C4-2B (cell line): ENCODE measurements around the gene NBR1.

Source experiments
- ZFX ChIP-seq: fragments of 450-650 bp; IDR thresholded peaks from 2 replicates; pipeline ENCODE4 v1.6.1; 2017
- TF ChIP-seq, protein P1 (sequence below): fragments of 450-650 bp; conservative IDR thresholded peaks from 2 replicates; pipeline ENCODE4 v1.5.1; 2017; ENCODE audit warnings: mild to moderate bottlenecking

DNA sequence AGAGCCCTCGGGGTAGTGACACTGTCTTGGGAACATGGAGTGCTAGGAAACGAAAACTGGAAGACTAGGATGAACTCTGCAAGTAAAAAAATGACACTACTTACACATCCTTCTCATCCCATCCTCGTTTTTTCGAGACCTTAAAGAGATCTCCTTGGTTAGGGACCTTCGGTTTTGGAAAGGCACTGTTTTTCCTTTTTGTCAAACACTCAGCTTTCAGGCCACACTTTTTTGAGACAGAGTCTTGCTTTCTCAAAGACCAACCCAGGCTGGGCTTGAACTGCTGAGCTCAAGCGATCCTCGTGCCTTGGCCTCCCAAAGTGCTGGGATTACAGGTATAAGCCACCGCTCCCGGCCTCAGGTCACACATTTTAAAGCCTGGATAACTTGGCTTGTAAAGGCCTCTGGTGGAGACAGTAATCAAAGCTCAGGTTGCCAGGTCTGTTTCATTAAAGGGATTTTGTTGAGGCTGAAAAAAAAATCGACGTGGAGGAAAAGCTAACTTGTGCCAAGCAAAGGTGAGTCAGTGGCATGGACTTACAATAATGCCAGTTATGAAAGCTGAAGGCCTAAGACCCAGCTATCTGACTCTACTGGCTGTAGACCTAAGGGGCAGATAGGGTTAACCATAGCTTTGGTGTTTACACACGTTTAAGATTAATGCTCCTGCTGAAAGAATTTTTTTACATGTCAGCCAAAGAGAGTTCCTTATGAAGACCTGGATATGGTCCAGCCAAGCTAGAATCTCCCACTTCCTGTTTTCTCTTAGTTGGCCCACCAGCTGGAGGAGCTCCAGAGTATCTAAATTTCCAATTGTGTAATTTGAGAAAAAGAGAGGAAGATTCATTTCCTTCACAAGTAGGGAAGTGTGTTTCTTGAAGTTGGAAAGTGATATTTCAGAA is 823 bp downstream of the NBR1 start:
- TF ChIP-seq, protein P1, sequence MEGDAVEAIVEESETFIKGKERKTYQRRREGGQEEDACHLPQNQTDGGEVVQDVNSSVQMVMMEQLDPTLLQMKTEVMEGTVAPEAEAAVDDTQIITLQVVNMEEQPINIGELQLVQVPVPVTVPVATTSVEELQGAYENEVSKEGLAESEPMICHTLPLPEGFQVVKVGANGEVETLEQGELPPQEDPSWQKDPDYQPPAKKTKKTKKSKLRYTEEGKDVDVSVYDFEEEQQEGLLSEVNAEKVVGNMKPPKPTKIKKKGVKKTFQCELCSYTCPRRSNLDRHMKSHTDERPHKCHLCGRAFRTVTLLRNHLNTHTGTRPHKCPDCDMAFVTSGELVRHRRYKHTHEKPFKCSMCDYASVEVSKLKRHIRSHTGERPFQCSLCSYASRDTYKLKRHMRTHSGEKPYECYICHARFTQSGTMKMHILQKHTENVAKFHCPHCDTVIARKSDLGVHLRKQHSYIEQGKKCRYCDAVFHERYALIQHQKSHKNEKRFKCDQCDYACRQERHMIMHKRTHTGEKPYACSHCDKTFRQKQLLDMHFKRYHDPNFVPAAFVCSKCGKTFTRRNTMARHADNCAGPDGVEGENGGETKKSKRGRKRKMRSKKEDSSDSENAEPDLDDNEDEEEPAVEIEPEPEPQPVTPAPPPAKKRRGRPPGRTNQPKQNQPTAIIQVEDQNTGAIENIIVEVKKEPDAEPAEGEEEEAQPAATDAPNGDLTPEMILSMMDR = no peak; the same call in 1 of the 2 replicates
- no peak for TF ChIP-seq ZFX
